Neural cell (in vitro differentiated cells): Measurements from ENCODE around the gene PSPN. TPM values are rescaled to one million over a fixed set of nuclear protein-coding genes. Genes with fewer than 3 reads are reported as not detected.

Source experiments
- H2AFZ ChIP-seq: fragments of 200-600, 300-800 bp; sonication (generic), shearing (Covaris generic); 2 replicates; pipeline ENCODE4 v1.6.0; 2014; ENCODE audit warnings: low read depth, mild to moderate bottlenecking, antibody characterized with exemption, low read length, moderate library complexity
- H3F3A ChIP-seq: fragments of 200-600 bp; shearing (Covaris generic); 2 replicates; pipeline ENCODE4 v1.6.1; 2016; ENCODE audit warnings: mild to moderate bottlenecking, moderate library complexity, mixed read lengths, antibody characterized with exemption, low read length; ENCODE audit not compliant: insufficient read depth, poor library complexity, severe bottlenecking
- H3K27ac ChIP-seq: fragments of 200-600, 300-800 bp; sonication (generic), shearing (Covaris generic); 2 replicates; pipeline ENCODE4 v1.5.1; 2014; ENCODE audit warnings: mild to moderate bottlenecking, low read length, moderate library complexity
- H3K27me3 ChIP-seq: fragments of 300-800, 200-600 bp; sonication (generic), shearing (Covaris generic); 2 replicates; pipeline ENCODE4 v1.6.0; 2014; ENCODE audit warnings: mild to moderate bottlenecking, low read depth, low read length, moderate library complexity; ENCODE audit not compliant: insufficient read depth
- H3K36me3 ChIP-seq: fragments of 300-800, 200-600 bp; sonication (generic), shearing (Covaris generic); 2 replicates; pipeline ENCODE4 v1.5.1; 2014; ENCODE audit warnings: mild to moderate bottlenecking, antibody characterized with exemption, low read length, moderate library complexity; ENCODE audit not compliant: insufficient read depth
- H3K4me2 ChIP-seq: fragments of 300-800, 200-600 bp; sonication (generic), shearing (Covaris generic); 2 replicates; pipeline ENCODE4 v1.6.0; 2014; ENCODE audit warnings: mild to moderate bottlenecking, low read length
- H3K4me3 ChIP-seq: fragments of 300-800, 200-600 bp; sonication (generic), shearing (Covaris generic); 2 replicates; pipeline ENCODE4 v1.5.1; 2014; ENCODE audit warnings: mild to moderate bottlenecking, low read length, moderate library complexity
- H3K79me2 ChIP-seq: fragments of 200-600 bp; shearing (Covaris generic); replicated peaks from 2 replicates; pipeline ENCODE4 v1.6.0; 2014; ENCODE audit warnings: mild to moderate bottlenecking, low read length, moderate library complexity; ENCODE audit not compliant: insufficient read depth
- H3K9ac ChIP-seq: fragments of 300-800, 200-600 bp; sonication (generic), shearing (Covaris generic); 2 replicates; pipeline ENCODE4 v1.6.1; 2016; ENCODE audit warnings: mild to moderate bottlenecking, low read length, mixed read lengths
- H3K9me2 ChIP-seq: fragments of 200-600 bp; shearing (Covaris generic); 2 replicates; pipeline ENCODE4 v1.6.1; 2016; ENCODE audit warnings: mild to moderate bottlenecking, low read length, mixed read lengths; ENCODE audit not compliant: insufficient read depth
- H3K9me3 ChIP-seq: fragments of 200-600, 300-800 bp; sonication (generic), shearing (Covaris generic); 2 replicates; pipeline ENCODE4 v1.6.1; 2016; ENCODE audit warnings: mild to moderate bottlenecking, mixed run types, low read length, moderate library complexity, mixed read lengths
- H4K20me1 ChIP-seq: fragments of 200-600 bp; shearing (Covaris generic); 2 replicates; pipeline ENCODE4 v1.6.1; 2016; ENCODE audit warnings: mild to moderate bottlenecking, mixed run types; ENCODE audit not compliant: insufficient read depth
- EP300 ChIP-seq: fragments of 450-650 bp; conservative IDR thresholded peaks from 2 replicates; pipeline ENCODE4 v1.6.1; 2014; ENCODE audit warnings: antibody characterized with exemption, mild to moderate bottlenecking, moderate library complexity; ENCODE audit not compliant: poor library complexity, severe bottlenecking
- EZH2 ChIP-seq: fragments of 200-600, 300-800 bp; shearing (Covaris generic), sonication (generic); IDR thresholded peaks from 2 replicates; pipeline ENCODE4 v1.6.1; 2014; ENCODE audit warnings: antibody characterized with exemption, low read length, borderline replicate concordance, mild to moderate bottlenecking; ENCODE audit not compliant: insufficient read depth, poor library complexity, severe bottlenecking
- MXI1 ChIP-seq: fragments of 450-650 bp; conservative IDR thresholded peaks from 2 replicates; pipeline ENCODE4 v1.6.1; 2014; ENCODE audit warnings: antibody characterized with exemption, mild to moderate bottlenecking; ENCODE audit not compliant: poor library complexity, severe bottlenecking
- POLR2AphosphoS5 ChIP-seq: IDR thresholded peaks from 2 replicates; pipeline ENCODE4 v1.6.1; 2012
- RAD21 ChIP-seq: fragments of 450-650 bp; conservative IDR thresholded peaks from 2 replicates; pipeline ENCODE4 v1.6.1; 2014; ENCODE audit warnings: antibody characterized with exemption, mild to moderate bottlenecking, moderate library complexity
- SMC3 ChIP-seq: fragments of 450-650 bp; conservative IDR thresholded peaks from 2 replicates; pipeline ENCODE4 v1.6.1; 2014; ENCODE audit warnings: antibody characterized with exemption, mild to moderate bottlenecking, moderate library complexity; ENCODE audit not compliant: poor library complexity
- TAF1 ChIP-seq: IDR thresholded peaks from 2 replicates; pipeline ENCODE4 v1.6.1; 2012; ENCODE audit warnings: low read depth
- polyA plus RNA-seq: library from polyadenylated mRNA; depleted of rRNA; stranded (reverse); fragments of >200 nt; gene quantifications from 2 replicates; pipeline ENCODE4 v1.2.3, GENCODE V29; 2014
- TF ChIP-seq, protein P1 (sequence below): fragments of 450-650 bp; IDR thresholded peaks from 2 replicates; pipeline ENCODE4 v1.5.1; 2014; ENCODE audit warnings: antibody characterized with exemption, mild to moderate bottlenecking, moderate library complexity; ENCODE audit not compliant: poor library complexity, severe bottlenecking
- TF ChIP-seq, protein P2 (sequence below): IDR thresholded peaks from 2 replicates; pipeline ENCODE4 v1.6.1; 2012; ENCODE audit warnings: borderline replicate concordance

PSPN gene
- polyA plus RNA-seq, 1 donor from 2014 or later: 1.5 TPM

DNA sequence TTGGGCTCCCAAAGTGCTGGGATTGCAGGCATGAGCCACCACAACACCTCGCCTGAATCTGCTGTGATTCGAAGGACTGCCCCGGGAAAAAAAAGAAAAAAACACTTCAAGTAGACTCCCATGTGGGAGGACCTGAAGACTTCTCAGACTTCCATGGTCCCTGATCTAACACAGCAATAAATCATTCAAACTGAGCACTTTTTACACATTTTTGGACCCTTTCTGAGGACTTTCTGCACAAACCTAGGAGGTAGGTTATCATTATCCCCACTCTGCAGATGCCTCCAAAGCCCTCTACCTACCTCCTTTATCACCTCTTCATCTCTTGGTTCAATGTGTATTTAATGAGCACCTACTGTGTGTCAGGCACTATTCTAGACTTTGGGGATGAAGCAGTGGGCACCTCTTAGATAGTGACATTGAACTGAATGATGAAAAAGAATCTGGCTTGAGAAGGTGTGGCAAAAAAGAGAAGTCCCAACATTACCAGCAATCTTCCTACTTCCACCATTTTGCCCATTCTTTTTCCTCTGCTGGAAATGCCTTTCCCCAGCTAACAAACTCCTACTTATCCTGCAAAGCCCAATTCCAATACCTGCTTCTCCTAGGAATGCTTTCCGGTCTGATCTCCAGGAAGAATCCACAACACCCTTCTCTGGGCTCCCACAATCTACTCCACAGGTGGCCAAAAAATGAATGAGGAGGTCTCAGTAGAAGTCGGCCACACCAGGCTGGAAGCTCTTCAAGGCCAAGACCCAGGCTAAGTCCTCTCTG is 16.0 kb downstream of the PSPN start:
- Histone ChIP-seq H3K36me3 (no peaks in the 10 kb centered on the region), H3K79me2 (no peaks in the 10 kb centered on the region), H3K27me3 (no peaks in the 10 kb centered on the region), H2AFZ (no peak overlapping the region), H3K9me3 (no peaks in the 10 kb centered on the region), H3K9me2 (no peaks in the 10 kb centered on the region), H3K27ac (no peak overlapping the region), H3F3A (no peaks in the 10 kb centered on the region), H3K9ac (no peak overlapping the region), H3K4me3 (no peak overlapping the region), H3K4me2 (no peak overlapping the region), H4K20me1 (no peaks in the 10 kb centered on the region)
- TF ChIP-seq TAF1: no peak
- TF ChIP-seq EZH2: no peak
- TF ChIP-seq SMC3: no peak
- TF ChIP-seq POLR2AphosphoS5: no peak
- TF ChIP-seq MXI1: no peak
- no peak for TF ChIP-seq EP300
- no peak for TF ChIP-seq RAD21
- TF ChIP-seq, protein P1, sequence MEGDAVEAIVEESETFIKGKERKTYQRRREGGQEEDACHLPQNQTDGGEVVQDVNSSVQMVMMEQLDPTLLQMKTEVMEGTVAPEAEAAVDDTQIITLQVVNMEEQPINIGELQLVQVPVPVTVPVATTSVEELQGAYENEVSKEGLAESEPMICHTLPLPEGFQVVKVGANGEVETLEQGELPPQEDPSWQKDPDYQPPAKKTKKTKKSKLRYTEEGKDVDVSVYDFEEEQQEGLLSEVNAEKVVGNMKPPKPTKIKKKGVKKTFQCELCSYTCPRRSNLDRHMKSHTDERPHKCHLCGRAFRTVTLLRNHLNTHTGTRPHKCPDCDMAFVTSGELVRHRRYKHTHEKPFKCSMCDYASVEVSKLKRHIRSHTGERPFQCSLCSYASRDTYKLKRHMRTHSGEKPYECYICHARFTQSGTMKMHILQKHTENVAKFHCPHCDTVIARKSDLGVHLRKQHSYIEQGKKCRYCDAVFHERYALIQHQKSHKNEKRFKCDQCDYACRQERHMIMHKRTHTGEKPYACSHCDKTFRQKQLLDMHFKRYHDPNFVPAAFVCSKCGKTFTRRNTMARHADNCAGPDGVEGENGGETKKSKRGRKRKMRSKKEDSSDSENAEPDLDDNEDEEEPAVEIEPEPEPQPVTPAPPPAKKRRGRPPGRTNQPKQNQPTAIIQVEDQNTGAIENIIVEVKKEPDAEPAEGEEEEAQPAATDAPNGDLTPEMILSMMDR: no peak
- TF ChIP-seq, protein P2, sequence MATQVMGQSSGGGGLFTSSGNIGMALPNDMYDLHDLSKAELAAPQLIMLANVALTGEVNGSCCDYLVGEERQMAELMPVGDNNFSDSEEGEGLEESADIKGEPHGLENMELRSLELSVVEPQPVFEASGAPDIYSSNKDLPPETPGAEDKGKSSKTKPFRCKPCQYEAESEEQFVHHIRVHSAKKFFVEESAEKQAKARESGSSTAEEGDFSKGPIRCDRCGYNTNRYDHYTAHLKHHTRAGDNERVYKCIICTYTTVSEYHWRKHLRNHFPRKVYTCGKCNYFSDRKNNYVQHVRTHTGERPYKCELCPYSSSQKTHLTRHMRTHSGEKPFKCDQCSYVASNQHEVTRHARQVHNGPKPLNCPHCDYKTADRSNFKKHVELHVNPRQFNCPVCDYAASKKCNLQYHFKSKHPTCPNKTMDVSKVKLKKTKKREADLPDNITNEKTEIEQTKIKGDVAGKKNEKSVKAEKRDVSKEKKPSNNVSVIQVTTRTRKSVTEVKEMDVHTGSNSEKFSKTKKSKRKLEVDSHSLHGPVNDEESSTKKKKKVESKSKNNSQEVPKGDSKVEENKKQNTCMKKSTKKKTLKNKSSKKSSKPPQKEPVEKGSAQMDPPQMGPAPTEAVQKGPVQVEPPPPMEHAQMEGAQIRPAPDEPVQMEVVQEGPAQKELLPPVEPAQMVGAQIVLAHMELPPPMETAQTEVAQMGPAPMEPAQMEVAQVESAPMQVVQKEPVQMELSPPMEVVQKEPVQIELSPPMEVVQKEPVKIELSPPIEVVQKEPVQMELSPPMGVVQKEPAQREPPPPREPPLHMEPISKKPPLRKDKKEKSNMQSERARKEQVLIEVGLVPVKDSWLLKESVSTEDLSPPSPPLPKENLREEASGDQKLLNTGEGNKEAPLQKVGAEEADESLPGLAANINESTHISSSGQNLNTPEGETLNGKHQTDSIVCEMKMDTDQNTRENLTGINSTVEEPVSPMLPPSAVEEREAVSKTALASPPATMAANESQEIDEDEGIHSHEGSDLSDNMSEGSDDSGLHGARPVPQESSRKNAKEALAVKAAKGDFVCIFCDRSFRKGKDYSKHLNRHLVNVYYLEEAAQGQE: no peak

DNA sequence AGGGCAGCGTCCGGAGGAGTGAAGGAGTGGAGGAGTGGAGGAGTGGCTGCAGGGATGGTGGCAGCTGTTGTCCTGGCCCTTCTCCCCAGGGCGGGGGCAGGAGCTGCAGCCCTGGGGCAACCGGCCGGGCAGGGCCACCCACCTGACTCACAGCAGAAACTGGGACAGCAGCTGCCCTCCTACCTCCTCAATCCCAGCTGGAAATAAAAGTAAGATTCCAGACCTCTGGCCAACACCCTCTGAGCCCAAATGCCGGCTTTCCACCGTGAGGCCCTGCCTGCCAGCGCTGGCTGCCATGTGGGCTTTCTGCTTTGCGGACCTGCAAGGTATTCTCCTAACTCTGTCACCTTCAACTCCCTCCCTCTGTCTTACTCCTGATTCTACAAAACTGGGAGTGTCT is 17.7 kb downstream of the PSPN start:
- Histone ChIP-seq H3K9ac (no peak overlapping the region), H3K27me3 (no peaks in the 10 kb centered on the region), H2AFZ (no peak overlapping the region), H3K4me2 (no peak overlapping the region), H3K36me3 (no peaks in the 10 kb centered on the region), H3K9me3 (no peaks in the 10 kb centered on the region), H3K79me2 (no peaks in the 10 kb centered on the region), H4K20me1 (no peaks in the 10 kb centered on the region), H3K4me3 (no peak overlapping the region), H3K9me2 (no peaks in the 10 kb centered on the region), H3F3A (no peaks in the 10 kb centered on the region), H3K27ac (no peak overlapping the region)
- TF ChIP-seq, protein P2: no peak
- TF ChIP-seq TAF1 (no peak), SMC3 (no peak), POLR2AphosphoS5 (no peak), MXI1 (no peak), EZH2 (no peak), RAD21 (no peak), EP300 (no peak)
- TF ChIP-seq, protein P1: no peak
